ENCODE data around the gene SCUBE1. TPM values are rescaled to one million over a fixed set of nuclear protein-coding genes. Genes with fewer than 3 reads are reported as not detected.

SCUBE1 gene
- total RNA-seq, 2 experiments from 2014 or later: not detected

- CTCF ChIA-PET (ENCODE audit: unreplicated experiment): no interaction called here
- Histone ChIP-seq H3K36me3 (ENCODE audit: insufficient read depth, low read length) (peaks cover 66% of the 10 kb centered on the region), H3K9me2 (ENCODE audit: insufficient read depth, low read length) (no peaks in the 10 kb centered on the region), H3K4me3 (ENCODE audit: low read depth, low read length, poor library complexity, severe bottlenecking) (no peak overlapping the region), H3K79me2 (ENCODE audit: insufficient read depth, low read depth, low read length) (peaks cover 22% of the 10 kb centered on the region; the same call in 1 of the 2 replicates), H2AFZ (ENCODE audit: low read length) (no peak overlapping the region), H3K27ac (ENCODE audit: low read depth, low read length, poor library complexity, severe bottlenecking) (no peak overlapping the region), H4K20me1 (ENCODE audit: insufficient read depth, low read length) (no peaks in the 10 kb centered on the region), H3K4me1 (ENCODE audit: insufficient read depth, low read length, poor library complexity, severe bottlenecking) (peaks cover 15% of the 10 kb centered on the region), H3K9me3 (ENCODE audit: low read length) (no peaks in the 10 kb centered on the region), H3K4me2 (ENCODE audit: low read length) (no peak overlapping the region)
- BruUV-seq (replicated peaks): no TSS peak
- intact Hi-C loops (cut with micrococcal nuclease; ENCODE audit: unreplicated experiment): no loop called here
- TF ChIP-seq EZH2phosphoT487 (IDR thresholded peaks at IDR 0.05; ENCODE audit: borderline replicate concordance, low read depth, low read length): no peak
- TF ChIP-seq, protein P1, sequence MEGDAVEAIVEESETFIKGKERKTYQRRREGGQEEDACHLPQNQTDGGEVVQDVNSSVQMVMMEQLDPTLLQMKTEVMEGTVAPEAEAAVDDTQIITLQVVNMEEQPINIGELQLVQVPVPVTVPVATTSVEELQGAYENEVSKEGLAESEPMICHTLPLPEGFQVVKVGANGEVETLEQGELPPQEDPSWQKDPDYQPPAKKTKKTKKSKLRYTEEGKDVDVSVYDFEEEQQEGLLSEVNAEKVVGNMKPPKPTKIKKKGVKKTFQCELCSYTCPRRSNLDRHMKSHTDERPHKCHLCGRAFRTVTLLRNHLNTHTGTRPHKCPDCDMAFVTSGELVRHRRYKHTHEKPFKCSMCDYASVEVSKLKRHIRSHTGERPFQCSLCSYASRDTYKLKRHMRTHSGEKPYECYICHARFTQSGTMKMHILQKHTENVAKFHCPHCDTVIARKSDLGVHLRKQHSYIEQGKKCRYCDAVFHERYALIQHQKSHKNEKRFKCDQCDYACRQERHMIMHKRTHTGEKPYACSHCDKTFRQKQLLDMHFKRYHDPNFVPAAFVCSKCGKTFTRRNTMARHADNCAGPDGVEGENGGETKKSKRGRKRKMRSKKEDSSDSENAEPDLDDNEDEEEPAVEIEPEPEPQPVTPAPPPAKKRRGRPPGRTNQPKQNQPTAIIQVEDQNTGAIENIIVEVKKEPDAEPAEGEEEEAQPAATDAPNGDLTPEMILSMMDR (conservative IDR thresholded peaks at IDR 0.05; ENCODE audit: low read length): no peak
- POLR2A ChIA-PET: no interaction called here
- no peak for DNase-seq (ENCODE audit: low spot score)
Observed at GRCh38 chr22:43182118-43182517, 161.1 kb downstream of the SCUBE1 start.

DNA sequence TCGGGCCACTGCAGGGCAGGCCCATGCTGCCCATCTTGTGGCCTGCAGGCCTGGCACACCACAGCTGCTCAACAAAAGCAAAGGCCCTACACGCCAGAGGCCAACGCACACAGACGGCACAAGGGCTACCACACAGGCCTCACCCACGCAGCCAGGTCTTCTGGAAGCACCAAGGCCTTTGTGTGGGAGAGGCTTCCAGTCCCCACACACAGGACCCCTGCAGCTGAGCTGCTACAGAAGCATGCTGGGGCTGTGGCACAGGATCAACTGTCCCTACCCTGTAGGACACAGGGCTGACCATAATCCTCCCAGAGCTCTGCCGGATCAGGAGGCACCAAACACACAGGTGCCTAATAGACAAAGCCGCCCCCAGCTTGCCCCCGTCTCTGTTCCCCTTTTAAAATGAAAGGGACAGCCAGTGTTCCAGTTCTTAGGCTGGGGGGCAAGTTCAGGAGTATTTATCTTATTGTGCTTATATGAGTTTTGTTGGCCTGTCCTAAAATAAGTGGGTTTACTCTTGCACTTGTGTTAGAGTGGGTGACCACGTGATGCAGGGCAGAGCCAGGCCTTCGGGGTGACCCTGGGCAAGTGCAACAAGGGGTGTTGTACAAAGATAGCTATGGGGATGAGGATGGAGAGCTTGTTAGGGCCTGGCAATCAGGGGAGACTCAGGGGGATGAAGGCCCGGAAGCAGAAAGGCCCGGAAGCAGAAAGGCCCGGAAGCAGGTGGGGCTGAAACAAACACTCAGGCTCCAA, 161.7 kb downstream of the SCUBE1 start:
- Histone ChIP-seq H3K27ac (ENCODE audit: low read depth, low read length, poor library complexity, severe bottlenecking) (no peak overlapping the region), H4K20me1 (ENCODE audit: insufficient read depth, low read length) (no peaks in the 10 kb centered on the region), H3K4me3 (ENCODE audit: low read depth, low read length, poor library complexity, severe bottlenecking) (no peak overlapping the region), H3K79me2 (ENCODE audit: insufficient read depth, low read depth, low read length) (peaks cover 22% of the 10 kb centered on the region; the same call in 1 of the 2 replicates), H3K9me3 (ENCODE audit: low read length) (no peaks in the 10 kb centered on the region), H3K9me2 (ENCODE audit: insufficient read depth, low read length) (no peaks in the 10 kb centered on the region), H3K4me1 (ENCODE audit: insufficient read depth, low read length, poor library complexity, severe bottlenecking) (peaks cover 15% of the 10 kb centered on the region), H2AFZ (ENCODE audit: low read length) (no peak overlapping the region), H3K36me3 (ENCODE audit: insufficient read depth, low read length) (peaks cover 66% of the 10 kb centered on the region), H3K4me2 (ENCODE audit: low read length) (no peak overlapping the region)
- intact Hi-C loops (cut with micrococcal nuclease; ENCODE audit: unreplicated experiment): no loop called here
- BruUV-seq (replicated peaks): no TSS peak
- DNase-seq (ENCODE audit: low spot score): no peak
- CTCF ChIA-PET (ENCODE audit: unreplicated experiment): no interaction called here
- no peak for TF ChIP-seq EZH2phosphoT487 (IDR thresholded peaks at IDR 0.05; ENCODE audit: borderline replicate concordance, low read depth, low read length)
- TF ChIP-seq, protein P1 (conservative IDR thresholded peaks at IDR 0.05; ENCODE audit: low read length): no peak
- POLR2A ChIA-PET: no interaction called here

GRCh38 chr22:43180670-43181069, 162.5 kb downstream of the SCUBE1 start:
- BruUV-seq (replicated peaks): no TSS peak
- intact Hi-C loops (cut with micrococcal nuclease; ENCODE audit: unreplicated experiment): no loop called here
- POLR2A ChIA-PET: no interaction called here

More at GRCh38 chr22:43180670-43181069, 162.5 kb downstream of the SCUBE1 start:
- Histone ChIP-seq H3K4me2 (ENCODE audit: low read length) (no peak overlapping the region), H4K20me1 (ENCODE audit: insufficient read depth, low read length) (no peaks in the 10 kb centered on the region), H3K4me1 (ENCODE audit: insufficient read depth, low read length, poor library complexity, severe bottlenecking) (peaks cover 13% of the 10 kb centered on the region), H3K9me3 (ENCODE audit: low read length) (no peaks in the 10 kb centered on the region), H3K27ac (ENCODE audit: low read depth, low read length, poor library complexity, severe bottlenecking) (no peak overlapping the region), H3K9me2 (ENCODE audit: insufficient read depth, low read length) (no peaks in the 10 kb centered on the region), H3K79me2 (ENCODE audit: insufficient read depth, low read depth, low read length) (peaks cover 13% of the 10 kb centered on the region; the same call in 1 of the 2 replicates), H3K36me3 (ENCODE audit: insufficient read depth, low read length) (peaks cover 72% of the 10 kb centered on the region), H3K4me3 (ENCODE audit: low read depth, low read length, poor library complexity, severe bottlenecking) (no peak overlapping the region), H2AFZ (ENCODE audit: low read length) (no peak overlapping the region)
- CTCF ChIA-PET (ENCODE audit: unreplicated experiment): no interaction called here
- no peak for TF ChIP-seq EZH2phosphoT487 (IDR thresholded peaks at IDR 0.05; ENCODE audit: borderline replicate concordance, low read depth, low read length)
- TF ChIP-seq, protein P1 (conservative IDR thresholded peaks at IDR 0.05; ENCODE audit: low read length): no peak
- DNase-seq (ENCODE audit: low spot score): no peak
